PC-9 (cell line): ENCODE measurements around the gene TPD52L1.

Experiments used
- EZH2 ChIP-seq: fragments of 200-600 bp; sonication (generic); IDR thresholded peaks from 2 replicates; pipeline ENCODE4 v1.8.0; 2017; ENCODE audit warnings: antibody characterized with exemption, low read depth
- TF ChIP-seq, protein P1 (sequence below): fragments of 200-600 bp; sonication (generic); conservative IDR thresholded peaks from 2 replicates; pipeline ENCODE4 v1.6.1; 2017; ENCODE audit warnings: mixed run types, antibody characterized with exemption, mild to moderate bottlenecking, moderate library complexity

DNA sequence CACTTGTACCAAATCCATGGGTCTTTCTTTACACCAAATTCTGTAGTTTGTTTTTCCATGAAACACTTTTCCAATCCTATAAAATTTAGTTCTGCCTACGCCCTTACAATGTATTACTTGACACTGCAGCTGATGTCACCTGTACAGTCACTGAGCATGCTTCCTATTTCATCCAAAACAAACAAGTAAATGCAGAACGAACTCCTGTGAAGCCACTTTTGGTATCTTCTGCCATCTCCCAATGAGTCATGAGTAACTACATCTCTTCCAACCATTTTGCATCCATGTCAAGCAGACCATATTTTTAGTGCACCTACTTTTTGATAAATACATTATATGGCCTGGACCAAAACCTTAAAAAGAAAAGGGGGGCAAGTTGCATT is 105.8 kb downstream of the TPD52L1 start:
- TF ChIP-seq, protein P1, sequence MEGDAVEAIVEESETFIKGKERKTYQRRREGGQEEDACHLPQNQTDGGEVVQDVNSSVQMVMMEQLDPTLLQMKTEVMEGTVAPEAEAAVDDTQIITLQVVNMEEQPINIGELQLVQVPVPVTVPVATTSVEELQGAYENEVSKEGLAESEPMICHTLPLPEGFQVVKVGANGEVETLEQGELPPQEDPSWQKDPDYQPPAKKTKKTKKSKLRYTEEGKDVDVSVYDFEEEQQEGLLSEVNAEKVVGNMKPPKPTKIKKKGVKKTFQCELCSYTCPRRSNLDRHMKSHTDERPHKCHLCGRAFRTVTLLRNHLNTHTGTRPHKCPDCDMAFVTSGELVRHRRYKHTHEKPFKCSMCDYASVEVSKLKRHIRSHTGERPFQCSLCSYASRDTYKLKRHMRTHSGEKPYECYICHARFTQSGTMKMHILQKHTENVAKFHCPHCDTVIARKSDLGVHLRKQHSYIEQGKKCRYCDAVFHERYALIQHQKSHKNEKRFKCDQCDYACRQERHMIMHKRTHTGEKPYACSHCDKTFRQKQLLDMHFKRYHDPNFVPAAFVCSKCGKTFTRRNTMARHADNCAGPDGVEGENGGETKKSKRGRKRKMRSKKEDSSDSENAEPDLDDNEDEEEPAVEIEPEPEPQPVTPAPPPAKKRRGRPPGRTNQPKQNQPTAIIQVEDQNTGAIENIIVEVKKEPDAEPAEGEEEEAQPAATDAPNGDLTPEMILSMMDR: no peak
- TF ChIP-seq EZH2: no peak
